KOPT-K1 (cell line): ENCODE measurements around the gene SPIB.

Experiments used
- H3K27ac ChIP-seq: fragments of 200-600 bp; sonication (generic); 2 replicates; pipeline ENCODE4 v1.5.1; 2016; ENCODE audit warnings: antibody characterized with exemption, mild to moderate bottlenecking, low read depth, low read length; ENCODE audit not compliant: poor library complexity, severe bottlenecking
- H3K36me3 ChIP-seq: fragments of 200-600 bp; sonication (generic); 2 replicates; pipeline ENCODE4 v1.5.1; 2017; ENCODE audit warnings: antibody characterized with exemption, mild to moderate bottlenecking, low read length, moderate library complexity; ENCODE audit not compliant: insufficient read depth
- H3K9me3 ChIP-seq: fragments of 200-600 bp; sonication (generic); 2 replicates; pipeline ENCODE4 v1.5.1; 2017; ENCODE audit warnings: antibody characterized with exemption, low read length, mild to moderate bottlenecking; ENCODE audit not compliant: insufficient read depth, poor library complexity, severe bottlenecking

Gene SPIB

GRCh38 chr19:50420808-50421207 lies 2.1 kb downstream of the SPIB start:
- Histone ChIP-seq H3K36me3 (peaks cover 28% of the 10 kb centered on the region; the same call in 1 of the 2 replicates), H3K9me3 (no peaks in the 10 kb centered on the region), H3K27ac (no peak overlapping the region)

- H3K9me3 ChIP-seq: no peaks in the 10 kb centered on the region
- H3K27ac ChIP-seq: no peak overlapping the region
- H3K36me3 ChIP-seq: peaks cover 13% of the 10 kb centered on the region; the same call in 1 of the 2 replicates
Observed at GRCh38 chr19:50422397-50423278, 3.9 kb downstream of the SPIB start.

GRCh38 chr19:50423279-50424113 lies 4.8 kb downstream of the SPIB start:
- H3K36me3 ChIP-seq: peaks cover 5% of the 10 kb centered on the region; the same call in 1 of the 2 replicates
- no peaks in the 10 kb centered on the region for H3K9me3 ChIP-seq
- no peak overlapping the region for H3K27ac ChIP-seq

- Histone ChIP-seq H3K36me3 (peaks cover 4% of the 10 kb centered on the region; the same call in 1 of the 2 replicates), H3K9me3 (no peaks in the 10 kb centered on the region), H3K27ac (no peak overlapping the region)
Observed at GRCh38 chr19:50425581-50425980, 6.8 kb downstream of the SPIB start.

GRCh38 chr19:50427318-50427925 lies 8.7 kb downstream of the SPIB start:
- Histone ChIP-seq H3K36me3 (peaks cover 4% of the 10 kb centered on the region; the same call in 1 of the 2 replicates), H3K9me3 (no peaks in the 10 kb centered on the region), H3K27ac (no peak overlapping the region)

- no peak overlapping the region for H3K27ac ChIP-seq
- peaks cover 4% of the 10 kb centered on the region; the same call in 1 of the 2 replicates for H3K36me3 ChIP-seq
- no peaks in the 10 kb centered on the region for H3K9me3 ChIP-seq
Observed at GRCh38 chr19:50427997-50428425, 9.3 kb downstream of the SPIB start.

- no peak overlapping the region for H3K27ac ChIP-seq
- H3K36me3 ChIP-seq: no peaks in the 10 kb centered on the region
- H3K9me3 ChIP-seq: no peaks in the 10 kb centered on the region
Observed at GRCh38 chr19:50428772-50429463, 10.2 kb downstream of the SPIB start.

- H3K36me3 ChIP-seq: no peaks in the 10 kb centered on the region
- H3K9me3 ChIP-seq: no peaks in the 10 kb centered on the region
- H3K27ac ChIP-seq: no peak overlapping the region
Observed at GRCh38 chr19:50430888-50431342, 12.2 kb downstream of the SPIB start.

GRCh38 chr19:50431343-50432220 lies 12.8 kb downstream of the SPIB start:
- H3K27ac ChIP-seq: no peak overlapping the region
- H3K36me3 ChIP-seq: no peaks in the 10 kb centered on the region
- H3K9me3 ChIP-seq: no peaks in the 10 kb centered on the region

- Histone ChIP-seq H3K27ac (no peak within 1 kb of the TSS), H3K9me3 (no peaks in the 10 kb centered on the region), H3K36me3 (no peaks in the 10 kb centered on the region)
Observed at GRCh38 chr19:50432221-50433028, 13.7 kb downstream of the SPIB start, which contains the start of gene MYBPC2. MYBPC2 (plus strand) TSS chr19:50432892; CDS start chr19:50432954, 62 bp downstream.

GRCh38 chr19:50433201-50434180 lies 14.8 kb downstream of the SPIB start:
- H3K9me3 ChIP-seq: no peaks in the 10 kb centered on the region
- H3K36me3 ChIP-seq: no peaks in the 10 kb centered on the region
- no peak overlapping the region for H3K27ac ChIP-seq

- Histone ChIP-seq H3K9me3 (no peaks in the 10 kb centered on the region), H3K27ac (no peak overlapping the region), H3K36me3 (no peaks in the 10 kb centered on the region)
Observed at GRCh38 chr19:50434525-50434924, 15.8 kb downstream of the SPIB start.
